Measurements from ENCODE around the gene NMNAT2.
"Not testable (repeated sequence)": the region's sequence is repeated elsewhere in the genome, so short reads cannot be mapped to it uniquely, and the experiment has no call there.

The NMNAT2 gene

GRCh38 chr1:183284086-183284485, 134.1 kb downstream of the NMNAT2 start:
- DNase-seq: no peak

GRCh38 chr1:183283286-183283685, 134.9 kb downstream of the NMNAT2 start:
- no peak for DNase-seq

- DNase-seq: no peak
Measured at GRCh38 chr1:183282101-183282855, 135.9 kb downstream of the NMNAT2 start.

- DNase-seq: peak; percentile 77 to 83
Measured at GRCh38 chr1:183281553-183282091, 136.6 kb downstream of the NMNAT2 start.

- no peak for DNase-seq
Measured at GRCh38 chr1:183281039-183281438, 137.1 kb downstream of the NMNAT2 start.

- DNase-seq: no peak
Measured at GRCh38 chr1:183279835-183280234, 138.3 kb downstream of the NMNAT2 start.

- DNase-seq: no peak
Measured at GRCh38 chr1:183278739-183279591, 139.2 kb downstream of the NMNAT2 start.

GRCh38 chr1:183277821-183278738, 140.1 kb downstream of the NMNAT2 start:
- no peak for DNase-seq

- DNase-seq: no peak
Measured at GRCh38 chr1:183276386-183277080, 141.6 kb downstream of the NMNAT2 start.

- DNase-seq: no peak
Measured at GRCh38 chr1:183275322-183275721, 142.9 kb downstream of the NMNAT2 start.

- DNase-seq: no peak
Measured at GRCh38 chr1:183274836-183275235, 143.3 kb downstream of the NMNAT2 start.

GRCh38 chr1:183273984-183274383, 144.2 kb downstream of the NMNAT2 start:
- DNase-seq: not testable (repeated sequence)

- DNase-seq: no peak
Measured at GRCh38 chr1:183273300-183273699, 144.9 kb downstream of the NMNAT2 start.

GRCh38 chr1:183272390-183272848, 145.8 kb downstream of the NMNAT2 start:
- DNase-seq: no peak

GRCh38 chr1:183270541-183271141, 147.5 kb downstream of the NMNAT2 start:
- no peak for DNase-seq

- DNase-seq: no peak
Measured at GRCh38 chr1:183267646-183268431, 150.3 kb downstream of the NMNAT2 start.

- no peak for DNase-seq
Measured at GRCh38 chr1:183263886-183264602, 154.1 kb downstream of the NMNAT2 start.

- DNase-seq: no peak
Measured at GRCh38 chr1:183262628-183263200, 155.5 kb downstream of the NMNAT2 start.

- no peak for DNase-seq
Measured at GRCh38 chr1:183259924-183260323, 158.3 kb downstream of the NMNAT2 start.

- DNase-seq: no peak
Measured at GRCh38 chr1:183255073-183255472, 163.1 kb downstream of the NMNAT2 start.

Measured in stimulated activated CD4-positive, alpha-beta T cell treated with anti-CD3 and anti-CD28 coated beads, Interleukin-2, amount 100 ng/mL, for 24 hours (primary cell).